ENCODE results near the gene TBCD.

TBCD gene

DNA sequence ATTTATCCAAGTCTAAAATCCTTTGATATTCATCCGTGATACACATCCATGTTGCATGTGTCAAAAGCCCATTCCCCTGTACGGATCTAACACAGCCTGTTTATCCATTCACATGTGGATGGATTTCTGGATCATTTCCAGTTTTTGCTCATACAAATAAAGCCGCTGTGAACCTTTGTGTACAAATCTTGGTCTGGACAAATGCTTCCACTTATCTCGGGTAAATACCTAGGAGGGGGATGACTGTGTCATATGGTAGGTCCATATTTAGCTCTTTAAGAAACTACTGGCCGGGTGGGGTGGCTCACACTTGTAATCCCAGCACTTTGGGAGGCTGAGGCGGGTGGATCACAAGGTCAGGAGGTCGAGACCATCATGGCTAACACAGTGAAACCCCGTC, 6.3 kb upstream of the TBCD start:
- H3K9ac ChIP-seq (ENCODE audit: low read length): no peak overlapping the region
- peaks cover 17% of the 10 kb centered on the region for H3K36me3 ChIP-seq (replicated peaks; ENCODE audit: low read depth, low read length)
- no peak overlapping the region for H3K27ac ChIP-seq (ENCODE audit: low read length)
- peaks cover 3% of the 10 kb centered on the region; the same call in 1 of the 2 replicates for H3K9me3 ChIP-seq (ENCODE audit: insufficient read depth, low read length)
- H4K20me1 ChIP-seq (ENCODE audit: insufficient read depth, low read length): no peaks in the 10 kb centered on the region
- no peaks in the 10 kb centered on the region for H3K27me3 ChIP-seq (ENCODE audit: low read depth, low read length)
- no peak overlapping the region for H3K4me2 ChIP-seq (ENCODE audit: low read length)
- no peak overlapping the region for H3K4me3 ChIP-seq (ENCODE audit: low read length)
- H2AFZ ChIP-seq (ENCODE audit: low read depth, low read length): no peak overlapping the region
- no peaks in the 10 kb centered on the region for H3K79me2 ChIP-seq (ENCODE audit: low read length)
- H3K4me1 ChIP-seq (ENCODE audit: low read length): no peaks in the 10 kb centered on the region
- TF ChIP-seq CTCF (IDR thresholded peaks at IDR 0.05; ENCODE audit: low read depth, low read length) (no peak), EZH2phosphoT487 (IDR thresholded peaks at IDR 0.05; ENCODE audit: low read depth) (no peak)

- Histone ChIP-seq H2AFZ (ENCODE audit: low read depth, low read length) (no peak overlapping the region), H3K9ac (ENCODE audit: low read length) (no peak overlapping the region), H3K4me3 (ENCODE audit: low read length) (no peak overlapping the region), H3K4me1 (ENCODE audit: low read length) (peaks cover 7% of the 10 kb centered on the region), H3K9me3 (ENCODE audit: insufficient read depth, low read length) (no peaks in the 10 kb centered on the region), H3K27ac (ENCODE audit: low read length) (no peak overlapping the region), H3K79me2 (ENCODE audit: low read length) (peaks cover 18% of the 10 kb centered on the region), H3K27me3 (ENCODE audit: low read depth, low read length) (no peaks in the 10 kb centered on the region), H3K36me3 (replicated peaks; ENCODE audit: low read depth, low read length) (no peaks in the 10 kb centered on the region), H4K20me1 (ENCODE audit: insufficient read depth, low read length) (peaks cover 7% of the 10 kb centered on the region; the same call in 1 of the 2 replicates), H3K4me2 (ENCODE audit: low read length) (no peak overlapping the region)
- no peak for TF ChIP-seq CTCF (IDR thresholded peaks at IDR 0.05; ENCODE audit: low read depth, low read length)
- TF ChIP-seq EZH2phosphoT487 (IDR thresholded peaks at IDR 0.05; ENCODE audit: low read depth): no peak
Observed at GRCh38 chr17:82748756-82749155, 3.1 kb upstream of the TBCD start.

DNA sequence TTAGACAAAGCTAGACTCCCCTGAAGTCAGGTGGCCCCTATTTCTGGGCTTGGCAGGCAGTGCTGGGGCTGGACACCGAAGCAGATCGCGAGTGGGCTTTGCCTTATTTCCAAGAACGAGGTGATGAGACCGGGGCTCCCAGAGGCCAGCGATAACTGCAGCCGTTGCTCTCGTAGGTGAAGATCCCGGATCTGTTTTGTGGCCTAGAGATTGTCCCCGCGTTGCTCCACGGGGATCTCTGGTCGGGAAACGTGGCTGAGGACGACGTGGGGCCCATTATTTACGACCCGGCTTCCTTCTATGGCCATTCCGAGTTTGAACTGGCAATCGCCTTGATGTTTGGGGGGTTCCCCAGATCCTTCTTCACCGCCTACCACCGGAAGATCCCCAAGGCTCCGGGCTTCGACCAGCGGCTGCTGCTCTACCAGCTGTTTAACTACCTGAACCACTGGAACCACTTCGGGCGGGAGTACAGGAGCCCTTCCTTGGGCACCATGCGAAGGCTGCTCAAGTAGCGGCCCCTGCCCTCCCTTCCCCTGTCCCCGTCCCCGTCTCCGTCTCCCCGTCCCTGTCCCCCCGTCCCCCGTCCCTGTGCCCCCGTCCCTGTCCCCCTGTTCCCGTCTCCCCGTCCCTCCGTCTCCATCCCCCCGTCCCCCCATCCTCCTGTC, 1.5 kb upstream of the TBCD start:
- Histone ChIP-seq H2AFZ (ENCODE audit: low read depth, low read length) (no peak overlapping the region), H3K27me3 (ENCODE audit: low read depth, low read length) (no peaks in the 10 kb centered on the region), H3K27ac (ENCODE audit: low read length) (no peak overlapping the region), H3K36me3 (replicated peaks; ENCODE audit: low read depth, low read length) (no peaks in the 10 kb centered on the region), H4K20me1 (ENCODE audit: insufficient read depth, low read length) (peaks cover 7% of the 10 kb centered on the region; the same call in 1 of the 2 replicates), H3K4me2 (ENCODE audit: low read length) (no peak overlapping the region), H3K9me3 (ENCODE audit: insufficient read depth, low read length) (no peaks in the 10 kb centered on the region), H3K4me3 (ENCODE audit: low read length) (no peak overlapping the region), H3K4me1 (ENCODE audit: low read length) (peaks cover 7% of the 10 kb centered on the region), H3K79me2 (ENCODE audit: low read length) (peaks cover 34% of the 10 kb centered on the region), H3K9ac (ENCODE audit: low read length) (no peak overlapping the region)
- TF ChIP-seq CTCF (IDR thresholded peaks at IDR 0.05; ENCODE audit: low read depth, low read length) (no peak), EZH2phosphoT487 (IDR thresholded peaks at IDR 0.05; ENCODE audit: low read depth) (no peak)

DNA sequence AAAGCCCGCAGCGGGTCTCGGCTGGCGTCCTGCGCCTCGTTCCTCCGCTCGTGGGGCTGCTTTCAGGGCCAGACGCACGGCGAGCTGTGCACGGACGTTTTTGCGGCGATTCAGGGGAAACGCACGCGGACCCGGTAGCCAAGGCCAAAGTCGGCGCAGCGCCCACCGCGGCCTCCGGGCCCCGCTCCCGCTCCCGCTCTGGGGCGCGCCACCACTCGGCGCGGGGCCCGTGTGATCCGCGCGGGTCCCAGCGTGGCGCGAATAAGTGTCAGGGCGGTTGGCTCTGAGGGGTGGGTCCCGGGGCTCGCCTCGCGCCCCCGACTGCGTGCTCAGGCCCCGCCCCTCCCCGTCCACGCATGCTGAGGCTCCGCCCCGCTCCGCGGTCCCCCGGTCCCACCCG, 694 bp upstream of the TBCD start:
- no peak overlapping the region for H3K9ac ChIP-seq (ENCODE audit: low read length)
- H2AFZ ChIP-seq (ENCODE audit: low read depth, low read length): no peak overlapping the region
- no peak overlapping the region for H3K27ac ChIP-seq (ENCODE audit: low read length)
- TF ChIP-seq EZH2phosphoT487 (IDR thresholded peaks at IDR 0.05; ENCODE audit: low read depth): no peak
- no peak for TF ChIP-seq CTCF (IDR thresholded peaks at IDR 0.05; ENCODE audit: low read depth, low read length)
- peaks cover 7% of the 10 kb centered on the region for H3K4me1 ChIP-seq (ENCODE audit: low read length)
- no peaks in the 10 kb centered on the region for H3K36me3 ChIP-seq (replicated peaks; ENCODE audit: low read depth, low read length)
- peak overlapping the region; percentile 34 for H3K4me2 ChIP-seq (ENCODE audit: low read length)
- peaks cover 7% of the 10 kb centered on the region; the same call in 1 of the 2 replicates for H4K20me1 ChIP-seq (ENCODE audit: insufficient read depth, low read length)
- H3K9me3 ChIP-seq (ENCODE audit: insufficient read depth, low read length): no peaks in the 10 kb centered on the region
- H3K4me3 ChIP-seq (ENCODE audit: low read length): peak overlapping the region; percentile 60
- no peaks in the 10 kb centered on the region for H3K27me3 ChIP-seq (ENCODE audit: low read depth, low read length)
- peaks cover 42% of the 10 kb centered on the region for H3K79me2 ChIP-seq (ENCODE audit: low read length)

All from OCI-LY3 (cell line).